ENCODE data around the gene SMURF1.

Gene SMURF1

DNA sequence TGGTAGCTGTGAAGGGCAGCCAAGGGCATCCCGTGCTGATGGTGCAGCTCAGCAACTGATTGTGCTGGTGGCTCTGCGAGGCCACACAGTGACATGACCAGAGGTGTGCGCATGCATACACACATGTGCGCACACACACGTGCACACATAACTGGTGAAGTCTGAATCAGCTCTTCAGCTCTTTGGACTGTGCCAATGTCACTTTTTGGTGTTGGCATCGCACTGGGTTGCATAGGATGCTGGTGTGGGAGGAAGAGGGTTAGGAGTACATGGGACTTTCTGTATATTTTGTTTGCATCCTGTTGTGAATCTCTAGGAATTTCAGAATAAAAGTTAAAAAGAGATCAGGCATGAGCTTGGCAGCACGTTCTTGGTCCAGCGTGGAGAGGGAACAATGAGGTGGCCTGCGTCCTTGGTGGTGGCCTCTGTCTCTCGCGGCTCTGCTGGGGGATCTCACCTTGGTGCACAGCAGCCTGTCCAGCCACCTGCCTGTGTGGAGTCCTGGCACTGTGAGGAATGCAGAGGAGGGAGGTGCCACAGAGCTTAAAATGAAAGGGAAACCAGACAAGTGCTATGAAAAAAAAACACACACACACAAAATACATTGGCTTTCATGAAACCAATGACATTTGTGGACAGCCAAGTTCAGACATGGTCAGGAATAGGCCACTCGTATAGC lies 141.6 kb downstream of the SMURF1 start:
- FAIRE-seq, result no peak

DNA sequence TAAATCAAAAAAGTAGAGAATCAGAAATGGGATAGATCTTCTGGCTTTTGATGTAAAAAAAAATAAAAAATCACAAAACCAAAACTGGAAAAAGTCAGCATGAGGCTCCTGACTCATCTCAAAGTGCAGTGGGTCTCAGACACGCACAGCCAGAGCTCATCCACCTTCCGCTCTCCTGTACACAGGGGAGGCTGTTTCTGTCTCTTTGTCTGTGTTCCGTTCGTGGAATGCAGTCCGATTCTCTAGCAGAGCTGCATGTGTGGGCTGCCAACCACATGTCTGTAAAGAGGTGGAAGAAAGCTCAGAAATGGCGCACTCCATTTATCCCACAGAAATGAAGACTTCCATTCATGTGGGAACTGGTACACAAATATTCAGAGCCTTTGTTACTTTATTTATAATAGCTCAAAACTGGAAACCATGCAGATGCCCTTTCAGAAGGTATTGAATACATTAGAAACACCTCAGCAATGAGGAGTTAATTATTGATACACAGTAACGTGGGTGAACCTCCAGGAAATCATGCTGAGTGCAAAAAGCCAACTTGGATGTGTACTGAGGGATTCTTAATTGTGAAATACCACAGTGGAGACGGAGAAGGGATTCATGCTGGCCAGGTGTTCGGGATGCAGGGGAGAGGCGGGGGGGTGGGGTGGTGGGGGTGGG lies 142.3 kb downstream of the SMURF1 start:
- no peak for FAIRE-seq

DNA sequence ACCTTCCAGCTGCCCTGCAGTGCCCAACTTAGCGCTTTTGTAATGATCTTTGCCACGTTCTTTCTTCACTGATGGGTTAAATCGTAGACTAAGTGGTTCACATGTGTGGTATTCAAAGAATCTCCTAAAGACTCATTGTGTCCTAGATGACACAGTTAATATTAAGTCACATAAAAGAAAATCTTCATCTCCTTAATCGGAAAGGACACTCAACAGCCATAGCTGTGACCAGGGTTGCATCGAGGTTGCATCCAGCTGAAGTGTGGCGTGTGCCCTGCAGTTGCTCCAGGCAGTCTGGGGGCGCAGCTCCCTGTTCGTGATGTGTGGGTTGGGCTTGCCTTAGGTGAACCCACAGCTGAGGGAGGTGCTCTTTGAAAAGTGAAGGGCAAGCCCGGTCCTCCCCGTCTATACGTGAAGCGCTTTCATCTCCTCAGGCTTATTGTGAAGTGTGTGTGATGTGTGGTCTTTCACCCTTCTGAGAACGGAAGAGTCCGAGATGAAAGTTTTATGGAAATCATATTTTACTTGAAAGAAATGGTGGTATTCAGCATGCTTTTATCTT lies 142.9 kb downstream of the SMURF1 start:
- no peak for FAIRE-seq

DNA sequence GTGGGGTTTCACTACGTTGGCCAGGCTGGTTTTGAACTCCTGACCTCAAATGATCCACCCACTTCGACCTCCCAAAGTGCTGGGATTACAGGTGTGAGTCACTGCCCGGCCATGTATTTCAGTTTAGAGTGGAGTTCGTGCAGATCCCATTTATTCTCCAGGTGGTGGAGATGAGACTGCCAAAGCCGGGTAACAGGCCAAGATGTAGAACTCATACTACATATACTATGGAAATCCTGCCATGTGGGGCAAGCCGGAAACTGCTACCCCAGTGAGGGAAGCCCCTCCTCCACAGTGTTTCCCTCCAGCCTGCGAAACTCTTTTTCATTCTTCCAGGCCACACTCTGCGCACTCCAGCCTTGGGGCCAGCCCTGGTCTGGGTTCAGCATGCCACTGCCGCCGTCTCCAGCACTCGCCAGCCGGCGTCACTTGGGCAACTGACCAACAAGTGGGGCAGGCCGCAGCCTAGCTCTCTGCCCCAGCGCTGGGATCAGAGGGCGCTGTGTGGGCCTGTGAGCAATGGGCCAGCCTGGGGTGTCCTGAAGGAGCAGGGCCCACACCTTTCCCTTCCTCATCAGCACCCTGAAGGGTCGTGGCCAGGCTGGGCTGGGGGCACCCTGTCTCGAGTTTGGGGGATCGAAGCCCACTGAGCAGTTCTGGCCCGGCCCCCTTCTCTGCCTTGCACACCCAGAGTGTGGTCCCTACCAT lies 143.6 kb downstream of the SMURF1 start:
- no peak for FAIRE-seq

DNA sequence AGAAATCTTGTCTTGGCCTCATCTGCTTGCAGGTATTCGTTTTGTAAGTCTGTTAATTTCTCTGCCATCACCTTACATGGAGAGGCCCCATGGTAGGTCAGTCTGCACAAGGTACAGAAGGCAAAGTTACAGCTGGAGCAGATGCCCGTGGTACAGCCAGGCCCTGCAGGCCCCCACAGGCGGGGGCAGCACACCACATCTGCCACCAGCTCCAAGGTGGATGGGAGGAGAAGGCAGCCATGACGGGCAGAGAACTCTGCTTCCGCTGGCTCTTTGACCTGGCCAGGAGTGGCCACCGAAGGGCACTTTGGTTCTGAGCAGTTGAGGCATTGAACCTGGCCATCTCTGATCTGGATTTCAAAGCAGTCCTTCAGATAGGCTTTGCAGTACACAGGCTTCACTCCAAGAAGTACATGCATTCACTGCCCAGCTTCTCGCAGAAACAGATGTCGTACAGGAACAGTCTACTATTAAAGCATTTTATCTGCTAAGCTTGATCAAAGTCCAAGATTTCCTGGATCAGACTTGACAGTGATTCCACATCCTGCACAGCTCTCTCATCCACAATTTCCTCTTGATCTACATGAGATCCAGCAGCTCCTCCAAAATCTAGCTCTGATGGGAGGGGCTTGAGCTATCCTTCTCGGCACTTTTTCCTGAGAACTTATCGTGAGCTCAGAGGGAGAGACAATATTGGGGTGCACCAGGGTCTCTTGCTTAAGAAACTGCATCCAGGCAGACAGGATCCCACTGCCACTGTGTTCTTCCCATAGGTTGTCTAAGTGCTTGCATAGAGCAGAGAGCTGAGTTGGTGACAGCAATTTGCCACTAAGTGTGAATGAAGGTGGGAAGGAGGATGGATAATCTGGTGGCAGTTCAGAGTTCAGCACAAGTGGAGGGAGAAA lies 144.8 kb downstream of the SMURF1 start:
- FAIRE-seq, result no peak

DNA sequence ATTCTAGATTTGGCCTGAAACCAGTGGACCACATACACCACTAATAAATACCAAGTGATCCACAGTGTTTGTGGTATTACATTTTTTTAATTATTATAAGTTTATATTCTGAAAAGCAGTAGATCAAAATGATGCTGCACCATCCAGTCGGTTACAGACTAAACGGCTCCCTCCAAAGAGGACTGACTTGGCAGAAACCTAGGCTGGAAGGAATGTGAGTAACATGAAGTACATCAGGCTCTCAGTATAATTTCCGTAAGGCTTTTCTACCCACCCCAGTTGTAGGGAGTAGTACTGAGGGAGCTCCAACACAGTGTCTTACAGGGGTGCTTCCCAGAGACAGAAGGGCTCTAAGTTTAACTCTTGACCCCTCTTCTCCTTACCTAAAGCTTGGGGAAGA lies 146.1 kb downstream of the SMURF1 start:
- FAIRE-seq, result no peak

DNA sequence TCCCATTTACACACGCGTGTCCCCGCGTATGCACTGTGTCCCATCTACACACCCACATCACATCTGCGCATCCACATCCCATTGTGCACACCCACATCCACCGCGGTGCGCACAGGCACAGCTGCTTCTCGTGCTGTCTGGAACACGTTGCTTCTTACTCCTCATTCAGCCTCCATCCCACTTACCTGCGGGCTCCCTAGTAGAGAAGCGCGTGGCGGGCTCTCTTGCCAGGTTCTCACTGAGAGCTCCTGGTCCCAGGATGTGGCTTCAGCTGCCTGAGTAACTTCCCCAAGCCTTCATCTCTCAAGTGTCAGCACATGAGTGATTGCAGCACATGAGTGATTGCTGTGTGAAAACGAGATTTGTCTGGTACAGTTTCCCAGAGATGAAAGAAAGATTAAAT lies 147.8 kb downstream of the SMURF1 start:
- no peak for FAIRE-seq

DNA sequence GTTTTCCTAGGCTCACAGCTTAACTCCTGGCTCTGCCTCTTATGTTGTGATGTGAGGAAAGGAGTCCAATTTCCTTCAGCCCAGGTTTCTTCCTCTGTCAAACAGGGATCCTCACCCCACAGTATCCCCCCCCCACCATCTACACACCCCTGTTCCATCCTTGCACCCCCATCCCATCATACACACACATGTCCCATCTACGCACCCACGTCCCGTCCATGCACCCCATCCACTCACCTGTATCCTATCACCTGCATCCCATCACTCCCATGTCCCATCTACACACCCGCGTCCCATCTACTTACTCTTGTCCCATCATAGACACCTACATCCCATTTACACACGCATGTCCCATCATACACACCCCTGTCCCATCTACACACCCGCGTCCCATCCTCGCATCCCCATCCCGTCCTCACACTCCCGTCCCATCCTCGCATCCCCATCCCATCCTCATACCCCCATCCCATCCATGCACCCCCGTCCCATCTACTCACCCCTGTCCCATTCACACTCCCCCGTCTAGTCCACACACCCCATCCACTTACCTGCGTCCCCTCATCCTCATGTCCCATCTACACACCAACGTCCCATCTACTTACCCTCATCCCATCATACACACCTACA lies 148.3 kb downstream of the SMURF1 start:
- no peak for FAIRE-seq

DNA sequence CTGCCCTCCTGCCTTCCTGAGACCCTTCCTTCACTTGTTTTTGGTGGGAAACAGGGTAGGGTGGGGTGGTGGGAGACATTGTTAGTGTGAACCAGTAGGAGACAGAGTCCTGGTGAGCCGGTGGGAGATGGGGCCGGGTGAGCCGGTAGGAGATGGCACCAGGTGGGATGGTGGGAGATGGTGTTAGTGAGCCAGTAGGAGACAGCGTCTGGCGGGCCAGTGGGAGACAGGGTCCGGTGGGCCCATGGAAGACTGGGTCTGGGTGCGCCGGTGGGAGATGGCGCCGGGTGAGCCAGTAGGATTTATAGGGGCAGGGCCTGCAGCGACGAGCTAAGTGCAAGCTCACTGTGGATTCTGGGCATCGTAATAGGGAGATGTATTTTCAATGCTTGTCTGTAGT lies 148.8 kb downstream of the SMURF1 start:
- FAIRE-seq, result no peak

DNA sequence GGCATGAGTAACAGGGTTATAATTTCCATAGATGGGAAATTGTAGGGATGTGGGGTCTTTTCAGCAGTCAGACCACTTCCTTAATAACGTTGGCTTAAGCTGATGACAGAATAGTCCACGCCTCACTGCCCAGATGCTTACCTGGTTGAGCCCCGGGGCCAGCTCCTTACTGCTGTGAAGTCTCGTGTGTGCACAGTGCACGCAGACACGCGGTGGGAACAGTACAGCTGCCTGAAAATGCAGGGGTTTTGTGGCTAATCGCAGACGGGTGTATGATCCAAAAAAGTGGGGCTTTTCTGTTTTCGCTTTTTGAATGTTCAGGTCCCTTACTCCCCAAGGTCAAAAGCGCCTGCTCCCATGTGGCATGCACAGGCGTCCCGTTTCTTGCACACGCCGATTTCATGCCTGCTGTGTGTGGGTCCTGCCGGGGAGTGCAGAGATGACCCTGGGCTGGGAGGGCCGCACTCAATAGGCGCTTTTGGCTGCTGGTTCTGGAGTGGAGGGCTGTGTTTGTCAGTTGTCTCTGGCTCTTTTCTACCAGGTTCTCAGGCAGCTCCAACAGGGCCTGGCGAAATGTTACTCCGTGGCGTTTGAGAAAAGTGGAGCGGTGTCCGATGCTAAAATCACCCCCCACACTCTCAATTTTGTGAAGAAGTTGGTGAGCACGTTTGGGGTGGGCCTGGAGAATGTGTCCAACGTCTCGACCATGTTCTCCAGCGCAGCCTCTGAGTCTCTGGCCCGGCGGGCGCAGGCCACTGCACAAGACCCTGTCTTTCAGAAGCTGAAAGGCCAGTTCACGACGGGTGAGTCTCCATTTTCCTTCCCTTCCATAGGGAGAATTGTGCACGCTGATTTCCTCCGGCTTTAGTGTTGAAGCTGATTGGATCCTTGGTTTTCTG lies 149.6 kb downstream of the SMURF1 start:
- no peak for FAIRE-seq

DNA sequence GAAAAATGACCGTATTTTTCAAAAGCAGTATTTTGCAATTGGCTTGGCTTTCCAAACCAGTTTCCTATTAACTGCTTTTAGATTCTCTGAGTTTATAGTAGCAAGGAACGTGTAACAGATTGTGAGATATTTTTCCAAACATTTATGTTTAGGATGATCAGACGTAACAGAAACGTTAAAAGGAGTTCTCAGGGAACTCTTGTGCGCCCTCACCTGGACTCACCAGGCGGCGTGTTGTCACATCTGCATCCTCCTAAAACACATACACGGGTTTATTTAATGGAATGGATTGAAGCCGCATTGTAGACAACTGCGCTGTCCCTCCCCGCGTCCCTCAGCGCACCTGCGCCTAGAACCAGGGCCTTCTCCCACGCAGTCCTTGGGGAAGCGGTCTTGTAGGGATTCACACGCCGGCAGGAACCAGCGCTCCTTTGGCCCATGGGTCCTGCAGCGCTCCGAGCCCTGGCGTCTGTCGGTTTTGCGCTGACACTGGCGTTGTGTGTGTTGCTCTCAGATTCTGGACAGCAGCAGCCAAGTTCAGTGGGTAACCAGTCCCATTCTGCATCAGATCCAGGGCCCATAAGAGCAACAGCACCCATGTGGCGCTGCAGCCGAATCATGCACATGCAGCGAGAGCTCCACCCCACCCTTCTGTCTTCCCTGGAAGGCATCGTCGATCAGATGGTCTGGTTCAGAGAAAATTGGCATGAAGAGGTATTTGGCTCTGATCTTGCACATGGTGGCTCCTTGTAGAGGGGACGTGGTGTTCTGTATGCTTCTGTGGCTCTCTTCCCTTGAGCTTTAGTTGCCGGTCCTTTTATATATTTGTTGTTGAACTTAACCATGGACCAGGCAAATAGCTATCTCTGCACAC lies 150.6 kb downstream of the SMURF1 start:
- FAIRE-seq, result no peak

DNA sequence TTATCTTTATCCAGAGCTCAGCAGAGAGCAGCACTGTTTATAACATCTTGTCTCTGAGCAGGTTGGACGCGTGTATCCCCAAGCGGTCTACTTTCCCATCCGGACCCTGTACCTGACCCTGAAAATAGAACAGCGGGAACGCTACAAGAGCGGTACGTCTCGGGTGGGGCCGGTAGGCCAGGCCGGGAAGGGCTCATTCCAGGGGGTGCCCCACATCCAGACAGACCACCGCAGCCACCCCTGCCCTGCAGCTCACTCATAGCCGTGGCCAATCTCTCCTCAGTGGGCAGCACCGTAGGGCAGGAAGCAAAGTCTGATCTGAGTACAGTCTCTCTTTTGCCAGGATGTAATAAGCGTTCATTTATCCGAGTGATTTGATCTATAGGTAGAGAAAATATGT lies 151.8 kb downstream of the SMURF1 start:
- FAIRE-seq, result no peak

DNA sequence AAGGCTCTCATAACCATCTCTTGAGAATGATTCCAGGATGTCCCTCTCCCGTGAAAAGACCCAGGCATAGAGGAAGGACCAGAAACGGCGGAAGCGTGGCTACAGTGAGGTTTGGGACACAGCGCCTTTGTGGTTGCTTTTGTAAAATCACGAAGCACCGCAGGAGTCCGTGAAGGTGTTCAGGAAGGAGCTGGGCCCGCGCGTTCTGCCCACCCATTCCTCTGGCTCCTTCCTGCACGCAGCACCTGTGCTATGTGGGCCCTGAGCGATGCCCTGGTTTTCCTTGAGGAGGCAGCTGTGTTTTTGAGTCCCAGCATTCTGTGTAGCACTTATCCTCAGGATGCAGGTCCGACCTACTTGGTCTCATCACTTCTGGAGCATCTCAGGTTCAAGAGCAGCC lies 152.8 kb downstream of the SMURF1 start:
- FAIRE-seq, result no peak

DNA sequence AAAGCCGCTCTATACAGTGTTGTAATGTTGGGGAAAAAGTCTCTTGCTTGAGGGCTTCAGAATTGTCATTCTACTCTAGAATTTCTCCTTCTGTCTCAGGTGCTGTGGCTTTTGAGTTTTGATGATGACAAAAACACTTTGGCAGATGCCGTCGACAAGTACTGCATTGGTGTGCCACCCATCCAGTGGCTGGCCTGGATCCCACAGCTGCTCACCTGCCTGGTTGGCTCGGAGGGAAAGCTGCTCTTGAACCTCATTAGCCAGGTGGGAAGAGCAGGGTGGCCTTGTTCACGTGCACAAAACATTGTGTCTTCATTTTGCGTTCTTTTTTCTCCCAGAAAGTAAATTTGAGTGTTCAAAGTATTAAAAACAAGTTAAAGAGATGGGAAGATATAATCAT lies 153.6 kb downstream of the SMURF1 start:
- no peak for FAIRE-seq

DNA sequence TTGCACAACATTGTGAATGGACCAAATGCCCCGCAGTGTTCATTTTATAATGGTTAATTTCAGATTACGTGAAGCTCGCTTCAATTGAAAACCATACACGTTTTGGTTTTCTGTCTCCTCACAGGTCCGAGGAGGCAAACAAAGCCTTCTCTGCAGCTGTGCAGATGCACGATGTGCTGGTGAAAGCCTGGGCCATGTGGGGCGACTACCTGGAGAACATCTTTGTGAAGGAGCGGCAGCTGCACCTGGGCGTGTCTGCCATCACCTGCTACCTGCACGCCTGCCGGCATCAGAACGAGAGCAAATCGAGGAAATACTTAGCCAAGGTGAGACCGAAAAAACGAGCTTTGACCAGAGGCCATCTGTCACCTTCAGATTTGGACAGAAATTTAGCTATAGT lies 155.3 kb downstream of the SMURF1 start:
- no peak for FAIRE-seq

DNA sequence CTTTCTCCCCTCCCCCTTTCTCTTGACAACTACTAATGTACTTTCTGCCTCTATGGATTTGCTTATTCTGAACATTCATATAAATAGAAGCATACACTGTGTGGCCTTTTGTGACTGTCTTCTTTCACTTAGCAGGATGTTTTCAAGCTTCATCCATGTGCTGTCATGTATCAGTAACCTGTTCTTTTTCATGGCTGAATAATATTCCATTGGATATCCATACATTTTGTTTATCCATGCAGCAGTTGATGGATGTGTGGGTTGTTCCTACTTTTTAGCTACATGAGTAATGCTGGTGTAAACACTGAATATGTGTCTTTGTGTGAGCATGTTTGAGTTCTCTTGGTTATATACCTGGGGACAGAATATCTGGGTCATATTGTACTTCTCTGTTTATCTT lies 158.0 kb downstream of the SMURF1 start:
- no peak for FAIRE-seq

DNA sequence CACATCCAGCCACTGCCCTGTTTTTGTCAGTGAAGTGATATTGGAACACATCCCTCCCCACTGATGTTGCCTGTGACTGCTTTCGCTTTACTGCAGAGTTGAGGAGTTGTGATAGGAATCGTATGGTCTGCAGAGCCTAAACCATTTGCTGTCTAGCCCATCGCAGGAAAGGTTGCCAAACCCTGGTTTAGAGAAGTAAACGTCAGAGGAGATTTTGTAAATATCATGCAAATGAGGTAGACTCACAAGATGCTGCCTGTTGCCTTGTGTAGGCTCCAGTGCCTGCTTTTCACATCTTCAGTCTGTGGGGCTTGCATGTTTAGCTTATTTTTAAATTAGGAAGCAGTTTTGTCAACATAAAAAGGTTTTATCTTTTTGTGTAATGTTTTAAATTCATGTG lies 158.5 kb downstream of the SMURF1 start:
- no peak for FAIRE-seq

DNA sequence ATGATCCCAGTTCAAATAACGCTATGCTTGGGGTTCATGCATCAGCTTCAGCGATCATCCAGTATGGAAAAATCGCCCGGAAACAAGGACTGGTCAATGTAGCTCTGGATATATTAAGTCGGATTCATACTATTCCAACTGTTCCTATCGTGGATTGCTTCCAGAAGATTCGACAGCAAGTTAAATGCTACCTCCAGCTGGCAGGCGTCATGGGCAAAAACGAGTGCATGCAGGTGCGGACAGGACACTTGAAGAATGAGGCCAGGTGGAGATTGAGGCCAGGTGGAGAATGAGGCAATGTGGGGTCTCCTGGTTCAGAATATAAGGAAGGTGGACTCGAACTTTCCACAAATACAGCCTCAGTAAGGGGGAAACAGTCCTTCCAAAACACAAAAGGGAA lies 159.8 kb downstream of the SMURF1 start:
- no peak for FAIRE-seq

DNA sequence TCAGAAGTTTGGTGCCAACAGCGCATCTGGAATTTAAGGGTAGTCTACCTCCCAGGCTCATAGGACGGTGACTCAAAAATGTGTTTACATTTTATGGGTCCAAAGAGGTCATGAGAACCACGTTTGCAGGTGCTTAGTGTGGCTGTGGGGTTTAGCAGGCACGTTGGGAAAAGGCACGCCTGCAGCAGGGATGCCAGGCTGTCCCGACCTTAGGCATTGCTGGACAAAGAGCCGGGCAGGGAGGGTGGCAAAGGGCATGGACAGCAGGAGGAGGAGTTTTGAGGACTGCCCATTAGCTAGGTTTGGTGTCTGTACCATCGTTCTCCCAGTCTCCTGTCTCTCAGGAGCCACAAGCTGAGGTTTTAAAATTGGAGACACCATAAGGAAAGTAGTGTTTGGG lies 161.2 kb downstream of the SMURF1 start:
- FAIRE-seq, result no peak

DNA sequence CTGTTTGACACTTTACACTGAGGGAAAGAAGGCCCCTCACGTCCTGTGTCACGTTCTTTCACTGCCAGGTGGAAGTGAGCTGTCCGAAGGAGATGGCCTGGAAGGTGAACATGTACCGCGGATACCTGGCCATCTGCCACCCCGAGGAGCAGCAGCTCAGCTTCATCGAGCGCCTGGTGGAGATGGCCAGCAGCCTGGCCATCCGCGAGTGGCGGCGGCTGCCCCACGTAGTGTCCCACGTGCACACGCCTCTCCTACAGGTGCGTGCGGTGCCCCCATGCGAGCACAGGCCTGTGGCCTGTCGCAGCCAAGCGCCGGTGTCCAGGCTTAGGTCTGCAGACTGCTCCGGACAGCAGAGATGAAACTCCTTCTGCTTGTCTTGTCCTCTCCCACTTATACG lies 162.2 kb downstream of the SMURF1 start:
- no peak for FAIRE-seq
